ENCODE results near the gene SLC35F1.

DNA sequence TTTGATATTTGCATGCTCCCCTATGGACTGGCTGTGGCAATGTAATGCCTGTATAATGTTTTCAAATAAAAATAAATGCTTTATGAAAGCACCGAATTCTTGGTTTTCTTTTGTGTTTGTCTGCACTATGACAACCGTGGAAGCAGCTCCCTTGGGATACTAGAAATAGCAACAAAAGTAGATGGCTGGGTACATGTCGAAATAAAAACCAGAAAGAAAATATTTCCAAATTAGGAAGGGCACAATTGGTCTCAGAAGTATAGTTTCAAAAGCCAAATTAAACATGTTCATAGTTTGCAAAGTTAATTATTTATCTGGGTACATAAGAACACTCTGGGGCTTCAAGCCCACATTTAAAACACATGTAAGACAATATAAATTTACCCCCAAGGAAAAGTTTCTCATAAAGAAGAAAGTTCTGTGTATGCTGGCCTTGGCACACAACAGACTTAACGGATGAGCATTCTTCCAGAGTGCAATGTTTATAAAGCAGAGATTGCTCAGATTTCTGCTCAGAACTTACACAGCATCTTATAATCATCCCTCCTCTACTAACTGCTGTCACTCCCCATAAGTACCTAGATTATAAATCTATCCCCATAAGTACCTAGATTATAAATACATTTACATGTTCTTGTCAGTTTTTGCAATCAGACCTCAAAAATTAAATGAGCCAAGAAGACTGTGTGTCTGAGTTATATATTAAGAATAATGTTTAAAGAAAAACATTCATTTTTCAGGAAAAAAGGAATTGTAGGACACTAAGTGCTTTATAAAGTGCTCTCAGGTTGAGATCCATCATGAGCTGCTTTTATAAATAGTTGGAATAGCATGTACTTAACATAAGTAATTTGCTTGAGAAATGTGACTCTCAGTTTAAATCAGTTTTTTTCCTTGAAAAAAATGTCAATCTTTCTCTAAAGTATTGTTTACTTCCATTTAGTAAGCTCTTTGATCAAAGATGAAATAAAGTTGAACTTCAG lies 410.8 kb downstream of the SLC35F1 start:
- TF ChIP-seq EGR2 (tag by site-specific recombination; IDR thresholded peaks at IDR 0.05; ENCODE audit: low read depth) (no peak), ZFHX2 (tag by site-specific recombination; conservative IDR thresholded peaks at IDR 0.05) (no peak), ZNF670 (tag by site-specific recombination; IDR thresholded peaks at IDR 0.05; ENCODE audit: low read depth) (no peak), ZNF121 (tag by site-specific recombination; IDR thresholded peaks at IDR 0.05) (no peak), ZNF660 (tag by site-specific recombination; IDR thresholded peaks at IDR 0.05) (no peak), YY1 (tag by site-specific recombination; IDR thresholded peaks at IDR 0.05) (no peak), ZNF561 (tag by site-specific recombination; IDR thresholded peaks at IDR 0.05; ENCODE audit: borderline replicate concordance) (no peak), ZNF302 (tag by site-specific recombination; IDR thresholded peaks at IDR 0.05; ENCODE audit: low read depth) (no peak)
- TF ChIP-seq, protein P1, sequence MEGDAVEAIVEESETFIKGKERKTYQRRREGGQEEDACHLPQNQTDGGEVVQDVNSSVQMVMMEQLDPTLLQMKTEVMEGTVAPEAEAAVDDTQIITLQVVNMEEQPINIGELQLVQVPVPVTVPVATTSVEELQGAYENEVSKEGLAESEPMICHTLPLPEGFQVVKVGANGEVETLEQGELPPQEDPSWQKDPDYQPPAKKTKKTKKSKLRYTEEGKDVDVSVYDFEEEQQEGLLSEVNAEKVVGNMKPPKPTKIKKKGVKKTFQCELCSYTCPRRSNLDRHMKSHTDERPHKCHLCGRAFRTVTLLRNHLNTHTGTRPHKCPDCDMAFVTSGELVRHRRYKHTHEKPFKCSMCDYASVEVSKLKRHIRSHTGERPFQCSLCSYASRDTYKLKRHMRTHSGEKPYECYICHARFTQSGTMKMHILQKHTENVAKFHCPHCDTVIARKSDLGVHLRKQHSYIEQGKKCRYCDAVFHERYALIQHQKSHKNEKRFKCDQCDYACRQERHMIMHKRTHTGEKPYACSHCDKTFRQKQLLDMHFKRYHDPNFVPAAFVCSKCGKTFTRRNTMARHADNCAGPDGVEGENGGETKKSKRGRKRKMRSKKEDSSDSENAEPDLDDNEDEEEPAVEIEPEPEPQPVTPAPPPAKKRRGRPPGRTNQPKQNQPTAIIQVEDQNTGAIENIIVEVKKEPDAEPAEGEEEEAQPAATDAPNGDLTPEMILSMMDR (tag by site-specific recombination; IDR thresholded peaks at IDR 0.05) = no peak
- TF ChIP-seq, protein P2, sequence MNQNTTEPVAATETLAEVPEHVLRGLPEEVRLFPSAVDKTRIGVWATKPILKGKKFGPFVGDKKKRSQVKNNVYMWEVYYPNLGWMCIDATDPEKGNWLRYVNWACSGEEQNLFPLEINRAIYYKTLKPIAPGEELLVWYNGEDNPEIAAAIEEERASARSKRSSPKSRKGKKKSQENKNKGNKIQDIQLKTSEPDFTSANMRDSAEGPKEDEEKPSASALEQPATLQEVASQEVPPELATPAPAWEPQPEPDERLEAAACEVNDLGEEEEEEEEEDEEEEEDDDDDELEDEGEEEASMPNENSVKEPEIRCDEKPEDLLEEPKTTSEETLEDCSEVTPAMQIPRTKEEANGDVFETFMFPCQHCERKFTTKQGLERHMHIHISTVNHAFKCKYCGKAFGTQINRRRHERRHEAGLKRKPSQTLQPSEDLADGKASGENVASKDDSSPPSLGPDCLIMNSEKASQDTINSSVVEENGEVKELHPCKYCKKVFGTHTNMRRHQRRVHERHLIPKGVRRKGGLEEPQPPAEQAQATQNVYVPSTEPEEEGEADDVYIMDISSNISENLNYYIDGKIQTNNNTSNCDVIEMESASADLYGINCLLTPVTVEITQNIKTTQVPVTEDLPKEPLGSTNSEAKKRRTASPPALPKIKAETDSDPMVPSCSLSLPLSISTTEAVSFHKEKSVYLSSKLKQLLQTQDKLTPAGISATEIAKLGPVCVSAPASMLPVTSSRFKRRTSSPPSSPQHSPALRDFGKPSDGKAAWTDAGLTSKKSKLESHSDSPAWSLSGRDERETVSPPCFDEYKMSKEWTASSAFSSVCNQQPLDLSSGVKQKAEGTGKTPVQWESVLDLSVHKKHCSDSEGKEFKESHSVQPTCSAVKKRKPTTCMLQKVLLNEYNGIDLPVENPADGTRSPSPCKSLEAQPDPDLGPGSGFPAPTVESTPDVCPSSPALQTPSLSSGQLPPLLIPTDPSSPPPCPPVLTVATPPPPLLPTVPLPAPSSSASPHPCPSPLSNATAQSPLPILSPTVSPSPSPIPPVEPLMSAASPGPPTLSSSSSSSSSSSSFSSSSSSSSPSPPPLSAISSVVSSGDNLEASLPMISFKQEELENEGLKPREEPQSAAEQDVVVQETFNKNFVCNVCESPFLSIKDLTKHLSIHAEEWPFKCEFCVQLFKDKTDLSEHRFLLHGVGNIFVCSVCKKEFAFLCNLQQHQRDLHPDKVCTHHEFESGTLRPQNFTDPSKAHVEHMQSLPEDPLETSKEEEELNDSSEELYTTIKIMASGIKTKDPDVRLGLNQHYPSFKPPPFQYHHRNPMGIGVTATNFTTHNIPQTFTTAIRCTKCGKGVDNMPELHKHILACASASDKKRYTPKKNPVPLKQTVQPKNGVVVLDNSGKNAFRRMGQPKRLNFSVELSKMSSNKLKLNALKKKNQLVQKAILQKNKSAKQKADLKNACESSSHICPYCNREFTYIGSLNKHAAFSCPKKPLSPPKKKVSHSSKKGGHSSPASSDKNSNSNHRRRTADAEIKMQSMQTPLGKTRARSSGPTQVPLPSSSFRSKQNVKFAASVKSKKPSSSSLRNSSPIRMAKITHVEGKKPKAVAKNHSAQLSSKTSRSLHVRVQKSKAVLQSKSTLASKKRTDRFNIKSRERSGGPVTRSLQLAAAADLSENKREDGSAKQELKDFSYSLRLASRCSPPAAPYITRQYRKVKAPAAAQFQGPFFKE (tag by site-specific recombination; IDR thresholded peaks at IDR 0.05; ENCODE audit: borderline replicate concordance) = no peak
